Skin of body (tissue), 2 donors: Measurements from ENCODE around the gene ZBTB40. TPM values are rescaled to one million over a fixed set of nuclear protein-coding genes. Genes with fewer than 3 reads are reported as not detected.
A peak's percentile ranks its signal among the peaks of the same experiment; 100 is the strongest.

ENCODE experiments used
- DNase-seq: peaks from one replicate; lab custom pipeline; 2025; lab: John Stamatoyannopoulos, UW
- total RNA-seq: library from RNA; depleted of rRNA; stranded (reverse); fragments of >200 nt; gene quantifications from one replicate; pipeline ENCODE4 v1.2.3, GENCODE V29; 2014

ZBTB40 gene
- 11.2 TPM for total RNA-seq

GRCh38 chr1:22451702-22452480 is at the start of gene ZBTB40:
TSS of gene ZBTB40 (plus strand) at chr1:22451851. CDS start at chr1:22489949, 38,098 bp downstream.
- peak; percentile 95 for DNase-seq

GRCh38 chr1:22402356-22403053 is 49.1 kb upstream of the ZBTB40 start:
- no peak for DNase-seq

GRCh38 chr1:22404486-22404885 is 47.2 kb upstream of the ZBTB40 start:
- no peak for DNase-seq

- DNase-seq: no peak
Observed at GRCh38 chr1:22406722-22407495, 44.7 kb upstream of the ZBTB40 start.

GRCh38 chr1:22408230-22408629 is 43.4 kb upstream of the ZBTB40 start:
- no peak for DNase-seq

GRCh38 chr1:22410401-22410800 is 41.2 kb upstream of the ZBTB40 start:
- DNase-seq: no peak

- no peak for DNase-seq
Observed at GRCh38 chr1:22410928-22411495, 40.6 kb upstream of the ZBTB40 start.

- no peak for DNase-seq
Observed at GRCh38 chr1:22411589-22411988, 40.1 kb upstream of the ZBTB40 start.

- peak; percentile 53 for DNase-seq
Observed at GRCh38 chr1:22412932-22413727, 38.5 kb upstream of the ZBTB40 start.

- no peak for DNase-seq
Observed at GRCh38 chr1:22413799-22414198, 37.9 kb upstream of the ZBTB40 start.

- DNase-seq: no peak
Observed at GRCh38 chr1:22414244-22414751, 37.4 kb upstream of the ZBTB40 start.

GRCh38 chr1:22415489-22415888 is 36.2 kb upstream of the ZBTB40 start:
- no peak for DNase-seq

GRCh38 chr1:22416555-22417454 is 34.8 kb upstream of the ZBTB40 start:
- peak; percentile 68 for DNase-seq

GRCh38 chr1:22417466-22417865 is 34.2 kb upstream of the ZBTB40 start:
- DNase-seq: no peak

- DNase-seq: no peak
Observed at GRCh38 chr1:22418312-22418711, 33.3 kb upstream of the ZBTB40 start.

- DNase-seq: no peak
Observed at GRCh38 chr1:22418933-22419382, 32.7 kb upstream of the ZBTB40 start.

- DNase-seq: peak; percentile 44
Observed at GRCh38 chr1:22420455-22421053, 31.1 kb upstream of the ZBTB40 start.

- no peak for DNase-seq
Observed at GRCh38 chr1:22426781-22427180, 24.9 kb upstream of the ZBTB40 start.

GRCh38 chr1:22428672-22429071 is 23.0 kb upstream of the ZBTB40 start:
- peak; percentile 32 for DNase-seq
